Omental fat pad (tissue), 4 donors: ENCODE data around the gene IPO13. TPM values are rescaled to one million over a fixed set of nuclear protein-coding genes. Genes with fewer than 3 reads are reported as not detected.

Experiments
- ATAC-seq: fragments of 150-250 bp; one replicate; pipeline ENCODE4 v1.9.1; 2016; ENCODE audit warnings: mild to moderate bottlenecking, moderate library complexity; ENCODE audit not compliant: low FRiP score
- DNase-seq: peaks from one replicate; pipeline ENCODE4 v3.0.0-alpha.2; 2019; ENCODE audit warnings: low spot score
- total RNA-seq, 4 donors: library from RNA; depleted of rRNA; stranded (reverse); fragments of >200 nt; gene quantifications; one replicate each; pipeline ENCODE4 v1.1.0, GENCODE V29; 2016
- TF ChIP-seq, protein P1 (sequence below), 3 donors: fragments of 450-650 bp; IDR thresholded peaks; one replicate each; pipeline ENCODE4 v1.5.1; 2016 to 2017; ENCODE audit warnings: antibody characterized with exemption in 3 of 3, mild to moderate bottlenecking in 3 of 3, moderate library complexity in 2 of 3

Gene IPO13
- total RNA-seq, 4 donors from 2014 or later = 18.7 to 23.2 (median 21.1) TPM

DNA sequence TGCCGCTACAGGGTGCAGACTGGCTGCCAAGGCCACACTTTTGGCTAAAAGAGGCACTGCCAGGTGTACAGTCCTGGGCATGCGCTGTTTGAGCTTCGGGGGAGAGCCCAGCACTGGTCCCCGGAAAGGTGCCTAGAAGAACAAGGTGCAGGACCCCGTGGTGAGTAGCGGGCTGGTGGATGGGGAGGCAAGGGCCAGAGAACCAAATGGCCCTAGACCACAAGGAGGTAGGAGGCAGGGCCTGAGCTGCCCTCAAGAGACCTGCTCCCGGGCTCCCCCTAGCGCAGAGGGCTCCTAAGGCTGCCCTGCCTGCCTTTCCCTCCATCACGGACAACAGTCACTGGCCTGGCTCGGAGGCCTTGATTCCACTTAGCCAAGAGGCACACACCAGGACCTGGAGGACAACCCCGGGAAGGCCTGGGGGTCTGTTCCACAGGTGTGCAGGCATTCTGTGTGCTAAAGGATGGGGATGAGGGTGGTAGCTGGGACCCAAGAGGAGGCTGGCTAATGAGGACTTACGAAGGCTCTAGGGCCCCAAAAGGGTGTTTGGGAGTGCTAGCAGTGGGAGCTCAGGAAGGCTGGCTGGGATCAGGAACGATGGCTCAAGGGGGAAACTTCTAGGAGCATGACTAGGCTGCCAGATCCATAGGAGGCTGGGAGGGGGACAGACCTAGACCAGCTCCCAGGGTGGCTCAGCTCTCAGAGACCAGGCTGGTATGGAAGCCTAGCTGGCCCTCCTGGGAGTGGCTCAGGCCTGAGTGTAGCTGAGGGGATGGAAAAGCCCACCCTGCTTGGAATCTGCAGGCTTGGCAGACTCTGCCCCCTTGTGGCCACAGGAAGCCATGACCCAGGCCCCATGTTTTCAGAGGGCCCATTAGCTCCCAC, 12.4 kb upstream of the IPO13 start:
- DNase-seq (peak; percentile 41), ATAC-seq (peak; percentile 41)
- TF ChIP-seq, protein P1, sequence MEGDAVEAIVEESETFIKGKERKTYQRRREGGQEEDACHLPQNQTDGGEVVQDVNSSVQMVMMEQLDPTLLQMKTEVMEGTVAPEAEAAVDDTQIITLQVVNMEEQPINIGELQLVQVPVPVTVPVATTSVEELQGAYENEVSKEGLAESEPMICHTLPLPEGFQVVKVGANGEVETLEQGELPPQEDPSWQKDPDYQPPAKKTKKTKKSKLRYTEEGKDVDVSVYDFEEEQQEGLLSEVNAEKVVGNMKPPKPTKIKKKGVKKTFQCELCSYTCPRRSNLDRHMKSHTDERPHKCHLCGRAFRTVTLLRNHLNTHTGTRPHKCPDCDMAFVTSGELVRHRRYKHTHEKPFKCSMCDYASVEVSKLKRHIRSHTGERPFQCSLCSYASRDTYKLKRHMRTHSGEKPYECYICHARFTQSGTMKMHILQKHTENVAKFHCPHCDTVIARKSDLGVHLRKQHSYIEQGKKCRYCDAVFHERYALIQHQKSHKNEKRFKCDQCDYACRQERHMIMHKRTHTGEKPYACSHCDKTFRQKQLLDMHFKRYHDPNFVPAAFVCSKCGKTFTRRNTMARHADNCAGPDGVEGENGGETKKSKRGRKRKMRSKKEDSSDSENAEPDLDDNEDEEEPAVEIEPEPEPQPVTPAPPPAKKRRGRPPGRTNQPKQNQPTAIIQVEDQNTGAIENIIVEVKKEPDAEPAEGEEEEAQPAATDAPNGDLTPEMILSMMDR (IDR thresholded peaks at IDR 0.05) = peak in 2 of 3 donors; percentile 41 to 66

DNA sequence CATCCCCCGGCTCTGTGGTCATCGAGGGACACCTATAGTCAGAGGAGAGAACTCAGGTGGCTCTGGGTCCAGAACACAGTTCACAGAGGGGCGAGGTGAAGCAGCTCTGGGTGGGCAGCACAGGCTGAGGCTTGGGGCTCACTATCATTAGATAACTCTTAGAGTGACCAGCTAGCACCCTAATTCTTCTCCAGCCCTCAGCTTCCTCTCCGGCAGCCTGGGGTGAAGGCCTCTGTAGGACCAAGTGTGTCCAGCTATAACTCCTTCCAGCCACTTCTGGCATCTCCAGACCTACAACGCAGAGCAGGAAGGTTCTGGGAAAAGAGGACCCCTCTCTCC, 11.8 kb upstream of the IPO13 start:
- ATAC-seq (no peak), DNase-seq (no peak)
- TF ChIP-seq, protein P1 (IDR thresholded peaks at IDR 0.05) = no peak

DNA sequence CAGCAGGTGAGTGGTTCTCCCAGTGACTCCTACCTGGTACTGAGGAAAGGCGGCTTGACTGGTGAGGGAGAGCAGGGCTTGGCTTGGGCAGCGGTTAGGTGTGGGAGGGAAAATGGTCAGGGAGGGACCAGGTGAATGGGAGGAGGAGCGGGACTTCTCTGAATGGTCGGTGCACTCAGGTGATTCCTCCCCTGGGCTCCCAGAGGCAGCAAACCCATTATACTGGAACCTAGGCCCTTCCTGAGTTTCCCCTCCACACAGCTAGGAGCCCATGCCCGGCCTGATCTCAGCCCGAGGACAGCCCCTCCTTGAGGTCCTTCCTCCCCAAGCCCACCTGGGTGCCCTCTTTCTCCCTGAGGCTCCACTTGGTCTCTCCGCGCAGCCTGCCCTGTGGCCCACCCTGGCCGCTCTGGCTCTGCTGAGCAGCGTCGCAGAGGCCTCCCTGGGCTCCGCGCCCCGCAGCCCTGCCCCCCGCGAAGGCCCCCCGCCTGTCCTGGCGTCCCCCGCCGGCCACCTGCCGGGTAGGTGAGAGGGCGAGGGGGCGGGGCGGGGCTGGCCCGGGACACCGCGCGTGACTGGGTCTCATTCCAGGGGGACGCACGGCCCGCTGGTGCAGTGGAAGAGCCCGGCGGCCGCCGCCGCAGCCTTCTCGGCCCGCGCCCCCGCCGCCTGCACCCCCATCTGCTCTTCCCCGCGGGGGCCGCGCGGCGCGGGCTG, 10.9 kb upstream of the IPO13 start:
- TF ChIP-seq, protein P1 (IDR thresholded peaks at IDR 0.05) = no peak
- DNase-seq (no peak), ATAC-seq (no peak)

DNA sequence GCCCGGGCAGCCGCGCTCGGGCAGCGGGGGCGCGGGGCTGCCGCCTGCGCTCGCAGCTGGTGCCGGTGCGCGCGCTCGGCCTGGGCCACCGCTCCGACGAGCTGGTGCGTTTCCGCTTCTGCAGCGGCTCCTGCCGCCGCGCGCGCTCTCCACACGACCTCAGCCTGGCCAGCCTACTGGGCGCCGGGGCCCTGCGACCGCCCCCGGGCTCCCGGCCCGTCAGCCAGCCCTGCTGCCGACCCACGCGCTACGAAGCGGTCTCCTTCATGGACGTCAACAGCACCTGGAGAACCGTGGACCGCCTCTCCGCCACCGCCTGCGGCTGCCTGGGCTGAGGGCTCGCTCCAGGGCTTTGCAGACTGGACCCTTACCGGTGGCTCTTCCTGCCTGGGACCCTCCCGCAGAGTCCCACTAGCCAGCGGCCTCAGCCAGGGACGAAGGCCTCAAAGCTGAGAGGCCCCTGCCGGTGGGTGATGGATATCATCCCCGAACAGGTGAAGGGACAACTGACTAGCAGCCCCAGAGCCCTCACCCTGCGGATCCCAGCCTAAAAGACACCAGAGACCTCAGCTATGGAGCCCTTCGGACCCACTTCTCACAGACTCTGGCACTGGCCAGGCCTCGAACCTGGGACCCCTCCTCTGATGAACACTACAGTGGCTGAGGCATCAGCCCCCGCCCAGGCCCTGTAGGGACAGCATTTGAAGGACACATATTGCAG, 10.2 kb upstream of the IPO13 start:
- DNase-seq (no peak), ATAC-seq (peak; percentile 8)

DNA sequence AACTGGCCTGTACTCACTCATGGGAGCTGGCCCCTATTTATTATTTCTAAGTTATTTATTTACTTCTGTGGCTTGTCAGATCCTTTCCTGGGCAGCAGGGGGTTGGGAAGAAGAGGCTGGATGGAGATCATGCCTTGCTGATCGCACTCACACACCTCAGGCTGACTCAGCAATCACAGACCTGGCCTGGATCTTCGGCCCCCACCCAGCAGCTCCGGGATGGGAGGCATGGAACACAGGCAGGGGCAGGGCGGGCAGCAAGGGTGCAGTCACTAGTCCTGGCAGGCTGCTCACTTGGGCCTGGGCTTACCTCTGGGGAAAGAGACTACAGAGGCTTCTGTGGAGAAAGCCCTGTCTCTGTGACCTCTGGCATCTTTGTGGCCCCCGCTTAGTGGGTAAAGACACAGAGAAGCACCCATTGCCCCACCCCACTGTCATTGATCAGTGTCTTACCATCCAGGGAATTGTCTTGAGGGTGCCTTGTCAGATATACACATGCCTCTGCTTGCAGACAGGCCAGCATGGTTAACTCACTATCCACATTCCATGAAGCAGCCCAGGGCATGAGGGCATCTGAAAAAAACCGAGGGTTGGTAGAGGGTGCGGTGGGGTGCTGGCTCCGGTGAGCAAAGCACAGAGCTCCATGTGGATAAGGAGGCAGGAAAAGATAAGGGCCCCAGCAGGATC, 9.4 kb upstream of the IPO13 start:
- DNase-seq (no peak), ATAC-seq (no peak)

More for the DNA sequence above, 10.2 kb upstream of the IPO13 start:
- TF ChIP-seq, protein P1 (IDR thresholded peaks at IDR 0.05) = no peak

DNA sequence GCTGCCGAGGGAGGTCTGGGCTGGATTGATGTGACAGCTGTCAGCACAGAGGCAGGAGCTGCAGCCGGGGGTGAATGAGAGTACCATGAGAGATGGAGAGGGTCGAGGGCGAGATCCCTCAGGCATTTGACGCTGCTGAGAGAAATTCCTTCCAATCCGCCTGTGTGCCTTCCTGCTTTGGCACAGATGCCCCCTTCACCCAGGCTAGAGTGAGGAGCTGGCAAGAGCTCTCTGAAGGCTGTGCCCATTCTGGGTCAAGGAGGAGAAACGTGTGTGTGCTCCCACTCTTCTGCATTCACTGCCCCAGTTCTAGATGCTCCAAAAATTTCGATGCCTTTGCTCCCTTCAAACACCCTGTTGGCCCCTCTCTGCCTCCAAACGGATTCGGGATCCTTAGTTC, 8.4 kb upstream of the IPO13 start:
- DNase-seq = no peak
- no peak for ATAC-seq
- TF ChIP-seq, protein P1 (IDR thresholded peaks at IDR 0.05) = no peak

More for the DNA sequence above, 9.4 kb upstream of the IPO13 start:
- TF ChIP-seq, protein P1 (IDR thresholded peaks at IDR 0.05) = no peak
